IMR-90 (cell line): ENCODE data around the gene NEK11. TPM values are rescaled to one million over a fixed set of nuclear protein-coding genes. Genes with fewer than 3 reads are reported as not detected.

Experiments used
- ATAC-seq: fragments of 200-7000 bp; cut with Tn5 transposase; 2 replicates; pipeline ENCODE4 v1.9.1; 2020; ENCODE audit warnings: low read depth, mild to moderate bottlenecking, moderate library complexity
- BruUV-seq: library from RNA; stranded (reverse); fragments of 400-500 nt; replicated peaks from 2 replicates; lab custom pipeline; 2021; lab: Mats Ljungman, UMichigan
- CTCF ChIA-PET: fragments of 300-600 bp; formaldehyde crosslinking; extraction: SDS; loops from one replicate; lab custom pipeline; 2021; ENCODE audit warnings: antibody characterized with exemption; lab: Yijun Ruan, JAX
- POLR2A ChIA-PET: fragments of 300-600 bp; sonication (Branson Sonifier 250); formaldehyde crosslinking; loops from one replicate; lab custom pipeline; 2022; ENCODE audit warnings: antibody characterized with exemption; ENCODE audit not compliant: unreplicated experiment; lab: Charles Lee
- DNase-seq: peaks from one replicate; pipeline ENCODE4 v3.0.0; 2013
- H2AFZ ChIP-seq: replicated peaks from 2 replicates; pipeline ENCODE3; 2013; ENCODE audit warnings: low read length, mild to moderate bottlenecking; ENCODE audit not compliant: poor library complexity
- H2AK5ac ChIP-seq: 2 replicates; pipeline ENCODE4 v1.6.1; 2013; ENCODE audit warnings: low read depth, low read length, inconsistent platforms
- H2AK9ac ChIP-seq: replicated peaks from 2 replicates; pipeline ENCODE3; 2013; ENCODE audit warnings: mild to moderate bottlenecking, low read depth, low read length, moderate library complexity; ENCODE audit not compliant: poor library complexity
- H2BK120ac ChIP-seq: 2 replicates; pipeline ENCODE4 v1.6.1; 2013; ENCODE audit warnings: low read depth, low read length, inconsistent platforms
- H2BK15ac ChIP-seq: 3 replicates; pipeline ENCODE4 v1.6.1; 2013; ENCODE audit warnings: low read depth, low read length, inconsistent platforms
- H2BK20ac ChIP-seq: 2 replicates; pipeline ENCODE4 v1.6.1; 2013; ENCODE audit warnings: low read depth, mild to moderate bottlenecking, inconsistent platforms, low read length, moderate library complexity
- H2BK5ac ChIP-seq: 2 replicates; pipeline ENCODE4 v1.6.1; 2013; ENCODE audit warnings: mild to moderate bottlenecking, low read depth, low read length, inconsistent platforms; ENCODE audit not compliant: poor library complexity, severe bottlenecking
- H3K14ac ChIP-seq: replicated peaks from 2 replicates; pipeline ENCODE4 v1.6.1; 2013; ENCODE audit warnings: low read depth, low read length, inconsistent platforms
- H3K18ac ChIP-seq: 2 replicates; pipeline ENCODE4 v1.6.1; 2013; ENCODE audit warnings: low read depth, low read length, control low read depth
- H3K23ac ChIP-seq: 2 replicates; pipeline ENCODE4 v1.6.1; 2013; ENCODE audit warnings: low read depth, low read length, inconsistent platforms
- H3K27ac ChIP-seq: 2 replicates; pipeline ENCODE4 v1.5.1; 2013; ENCODE audit warnings: mild to moderate bottlenecking, control low read depth, low read length; ENCODE audit not compliant: insufficient read depth
- H3K27me3 ChIP-seq: 2 replicates; pipeline ENCODE4 v1.6.1; 2013; ENCODE audit warnings: low read length; ENCODE audit not compliant: control insufficient read depth, insufficient read depth
- H3K36me3 ChIP-seq: 2 replicates; pipeline ENCODE4 v1.6.1; 2013; ENCODE audit warnings: low read length, mixed read lengths; ENCODE audit not compliant: control insufficient read depth, insufficient read depth
- H3K4ac ChIP-seq: 2 replicates; pipeline ENCODE4 v1.6.1; 2013; ENCODE audit warnings: low read depth, low read length, inconsistent platforms
- H3K4me1 ChIP-seq: 2 replicates; pipeline ENCODE4 v1.6.1; 2013; ENCODE audit warnings: low read length, mixed read lengths; ENCODE audit not compliant: control insufficient read depth, insufficient read depth
- H3K4me2 ChIP-seq: 2 replicates; pipeline ENCODE4 v1.6.1; 2013; ENCODE audit warnings: low read depth, mild to moderate bottlenecking, control low read depth, low read length, moderate library complexity
- H3K4me3 ChIP-seq: 2 replicates; pipeline ENCODE4 v1.5.1; 2013; ENCODE audit warnings: low read depth, mild to moderate bottlenecking, control low read depth, low read length, moderate library complexity; ENCODE audit not compliant: insufficient read depth
- H3K56ac ChIP-seq: 2 replicates; pipeline ENCODE4 v1.6.1; 2013; ENCODE audit warnings: low read length, inconsistent platforms; ENCODE audit not compliant: insufficient read depth; ENCODE audit errors: extremely low read depth
- H3K79me1 ChIP-seq, 2 experiments: 2 replicates each; pipeline ENCODE4 v1.6.1; 2013; ENCODE audit warnings: low read length in 2 of 2, inconsistent platforms in 1 of 2, low read depth in 1 of 2
- H3K9ac ChIP-seq: 2 replicates; pipeline ENCODE4 v1.6.1; 2013; ENCODE audit warnings: low read depth, low read length, control low read depth
- H3K9me1 ChIP-seq: 2 replicates; pipeline ENCODE4 v1.6.1; 2013; ENCODE audit warnings: low read length, inconsistent platforms; ENCODE audit not compliant: insufficient read depth
- H3K9me3 ChIP-seq: 2 replicates; pipeline ENCODE4 v1.6.1; 2013; ENCODE audit warnings: low read length; ENCODE audit not compliant: control insufficient read depth, insufficient read depth
- H4K20me1 ChIP-seq: 2 replicates; pipeline ENCODE4 v1.6.1; 2013; ENCODE audit warnings: low read length, inconsistent platforms; ENCODE audit not compliant: insufficient read depth
- H4K5ac ChIP-seq: 2 replicates; pipeline ENCODE4 v1.6.1; 2013; ENCODE audit warnings: mild to moderate bottlenecking, low read depth, low read length, control low read depth
- H4K8ac ChIP-seq, 2 experiments: 2 replicates each; pipeline ENCODE4 v1.6.1; 2013; ENCODE audit warnings: low read depth in 2 of 2, low read length in 2 of 2, control low read depth in 1 of 2, inconsistent platforms in 1 of 2
- H4K91ac ChIP-seq: 2 replicates; pipeline ENCODE4 v1.6.1; 2013; ENCODE audit warnings: low read depth, low read length, inconsistent platforms; ENCODE audit not compliant: insufficient read depth
- BHLHE40 ChIP-seq: fragments of 150-350 bp; IDR thresholded peaks from 2 replicates; pipeline ENCODE4 v1.6.1; 2016; ENCODE audit warnings: mild to moderate bottlenecking, low read depth, low read length
- CHD1 ChIP-seq: IDR thresholded peaks from 2 replicates; pipeline ENCODE4 v1.6.1; 2012; ENCODE audit warnings: low read depth, low read length, improper control_type of control experiment
- FOS ChIP-seq: fragments of 150-350 bp; IDR thresholded peaks from 2 replicates; pipeline ENCODE4 v1.6.1; 2016; ENCODE audit warnings: low read depth, low read length
- MAFK ChIP-seq: IDR thresholded peaks from 2 replicates; pipeline ENCODE4 v1.6.1; 2012; ENCODE audit warnings: low read depth, low read length, improper control_type of control experiment
- MAZ ChIP-seq: IDR thresholded peaks from 2 replicates; pipeline ENCODE4 v1.6.1; 2012; ENCODE audit warnings: low read depth, mild to moderate bottlenecking, low read length, improper control_type of control experiment, moderate library complexity, borderline replicate concordance
- RAD21 ChIP-seq: IDR thresholded peaks from 2 replicates; pipeline ENCODE4 v1.6.1; 2012; ENCODE audit warnings: low read length, improper control_type of control experiment
- RCOR1 ChIP-seq: IDR thresholded peaks from 2 replicates; pipeline ENCODE4 v1.6.1; 2012; ENCODE audit warnings: mild to moderate bottlenecking, low read length, improper control_type of control experiment; ENCODE audit not compliant: insufficient replicate concordance
- RFX5 ChIP-seq: IDR thresholded peaks from 2 replicates; pipeline ENCODE4 v1.8.0; 2012; ENCODE audit warnings: low read depth, mild to moderate bottlenecking, low read length, moderate library complexity
- SMC3 ChIP-seq: fragments of 150-350 bp; IDR thresholded peaks from 2 replicates; pipeline ENCODE4 v1.6.1; 2016; ENCODE audit warnings: low read depth, mild to moderate bottlenecking, antibody characterized with exemption, low read length, moderate library complexity
- WGBS, 2 experiments: methylation state at CpG; one replicate each; pipeline versions ENCODE4 v1.1.5 to v1.1.7; 2013; ENCODE audit warnings: missing lambda C conversion rate in 2 of 2; ENCODE audit not compliant: insufficient read length in 1 of 2; ENCODE audit errors: extremely low coverage in 2 of 2; 5-methylcytosine and 5-hydroxymethylcytosine counted together
- dilution Hi-C: fragments of 300-500 bp; cut with HindIII; formaldehyde crosslinking; loops from one replicate; pipeline ENCODE4 v1.14.3; 2018; ENCODE audit warnings: low sequenced_read_pairs; ENCODE audit not compliant: unreplicated experiment
- in situ Hi-C: fragments of 300-500 bp; cut with MboI; formaldehyde crosslinking; loops from 3 replicates; pipeline ENCODE4 v1.14.3; 2019; ENCODE audit warnings: low sequenced_read_pairs, inconsistent platforms, mixed read lengths
- intact Hi-C: fragments of 100-400 bp; cut with micrococcal nuclease; formaldehyde crosslinking; loops from 2 replicates; pipeline ENCODE4 v1.10.0; 2022
- polyA plus RNA-seq, 3 experiments: library from polyadenylated mRNA; depleted of rRNA; stranded (reverse); fragments of >200 nt; gene quantifications; 2 replicates each; pipeline ENCODE4 v1.2.3, GENCODE V29; 2012; ENCODE audit warnings: low replicate concordance in 1 of 3
- total RNA-seq: library from RNA; depleted of rRNA; stranded (reverse); fragments of >200 nt; gene quantifications from 2 replicates; pipeline ENCODE4 v1.2.3, GENCODE V29; 2012
- TF ChIP-seq, protein P1 (sequence below): fragments of 150-350 bp; IDR thresholded peaks from 2 replicates; pipeline ENCODE4 v1.6.1; 2016; ENCODE audit warnings: low read depth, mild to moderate bottlenecking, low read length, moderate library complexity, borderline replicate concordance

Gene NEK11
- total and polyA plus RNA-seq, 2 of the 4 experiments (the other 2 are of a cell fraction) = 1.1 to 1.6 TPM

DNA sequence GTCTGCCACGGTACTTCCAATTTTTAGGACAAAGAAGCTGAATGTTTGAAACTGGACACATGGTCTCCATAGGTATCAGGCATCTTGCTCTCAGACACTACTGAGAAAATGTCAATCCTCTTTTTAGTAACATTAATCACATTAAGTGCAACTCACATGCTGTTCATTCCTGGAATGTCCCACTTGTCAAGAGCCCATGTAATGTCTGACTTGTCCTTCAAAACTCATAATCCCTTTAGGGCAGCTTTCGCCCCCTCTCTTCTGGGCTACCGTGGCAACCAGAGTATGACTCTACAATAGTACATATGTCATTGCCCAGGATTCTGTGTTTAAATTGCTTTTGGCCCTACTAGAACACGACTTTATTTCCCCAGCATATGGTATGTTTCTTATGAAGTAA lies 367.2 kb downstream of the NEK11 start:
- no peak overlapping the region for H3K14ac ChIP-seq
- no peaks in the 10 kb centered on the region for H3K9me1 ChIP-seq
- intact Hi-C loops = no loop called here
- no peak overlapping the region for H4K5ac ChIP-seq
- WGBS, 2 experiments = no CpG with 5 or more reads among the region's 4 CpGs
- in situ Hi-C loops = no loop called here
- no peaks in the 10 kb centered on the region for H4K20me1 ChIP-seq
- H3K79me1 ChIP-seq = no peaks in the 10 kb centered on the region
- ChIA-PET CTCF (no interaction called here), POLR2A (no interaction called here)
- dilution Hi-C loops = no loop called here
- no peaks in the 10 kb centered on the region; the same call in 1 of the 2 replicates for H3K27me3 ChIP-seq
- no peak overlapping the region for H3K18ac ChIP-seq
- no peak overlapping the region for H4K8ac ChIP-seq
- no peak overlapping the region for H3K4me2 ChIP-seq
- TF ChIP-seq MAZ = no peak
- TF ChIP-seq BHLHE40 = no peak
- TF ChIP-seq FOS = no peak
- no peak for TF ChIP-seq RAD21
- TF ChIP-seq SMC3 = no peak
- TF ChIP-seq, protein P1, sequence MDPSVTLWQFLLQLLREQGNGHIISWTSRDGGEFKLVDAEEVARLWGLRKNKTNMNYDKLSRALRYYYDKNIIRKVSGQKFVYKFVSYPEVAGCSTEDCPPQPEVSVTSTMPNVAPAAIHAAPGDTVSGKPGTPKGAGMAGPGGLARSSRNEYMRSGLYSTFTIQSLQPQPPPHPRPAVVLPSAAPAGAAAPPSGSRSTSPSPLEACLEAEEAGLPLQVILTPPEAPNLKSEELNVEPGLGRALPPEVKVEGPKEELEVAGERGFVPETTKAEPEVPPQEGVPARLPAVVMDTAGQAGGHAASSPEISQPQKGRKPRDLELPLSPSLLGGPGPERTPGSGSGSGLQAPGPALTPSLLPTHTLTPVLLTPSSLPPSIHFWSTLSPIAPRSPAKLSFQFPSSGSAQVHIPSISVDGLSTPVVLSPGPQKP = no peak
- no peak for TF ChIP-seq CHD1
- TF ChIP-seq RCOR1 = no peak
- no peak for TF ChIP-seq MAFK
- no peak for TF ChIP-seq RFX5
- no peak for ATAC-seq
- H2BK5ac ChIP-seq = no peak overlapping the region
- H3K4me1 ChIP-seq = no peaks in the 10 kb centered on the region
- no peaks in the 10 kb centered on the region for H3K9me3 ChIP-seq
- H3K56ac ChIP-seq = no peak overlapping the region
- no peak overlapping the region for H2AK9ac ChIP-seq
- no peak overlapping the region for H2BK120ac ChIP-seq
- H3K23ac ChIP-seq = no peak overlapping the region
- no peak overlapping the region for H3K4me3 ChIP-seq
- no peak overlapping the region for H2AK5ac ChIP-seq
- no peak overlapping the region for H3K9ac ChIP-seq
- no TSS peak for BruUV-seq
- no peak for DNase-seq
- no peak overlapping the region for H2AFZ ChIP-seq
- no peak overlapping the region for H3K27ac ChIP-seq
- no peak overlapping the region for H3K4ac ChIP-seq
- H2BK15ac ChIP-seq = no peak overlapping the region
- H4K91ac ChIP-seq = no peak overlapping the region
- no peak overlapping the region for H2BK20ac ChIP-seq
- no peaks in the 10 kb centered on the region for H3K36me3 ChIP-seq
